ENCODE data around the gene C17orf114.

C17orf114 gene

DNA sequence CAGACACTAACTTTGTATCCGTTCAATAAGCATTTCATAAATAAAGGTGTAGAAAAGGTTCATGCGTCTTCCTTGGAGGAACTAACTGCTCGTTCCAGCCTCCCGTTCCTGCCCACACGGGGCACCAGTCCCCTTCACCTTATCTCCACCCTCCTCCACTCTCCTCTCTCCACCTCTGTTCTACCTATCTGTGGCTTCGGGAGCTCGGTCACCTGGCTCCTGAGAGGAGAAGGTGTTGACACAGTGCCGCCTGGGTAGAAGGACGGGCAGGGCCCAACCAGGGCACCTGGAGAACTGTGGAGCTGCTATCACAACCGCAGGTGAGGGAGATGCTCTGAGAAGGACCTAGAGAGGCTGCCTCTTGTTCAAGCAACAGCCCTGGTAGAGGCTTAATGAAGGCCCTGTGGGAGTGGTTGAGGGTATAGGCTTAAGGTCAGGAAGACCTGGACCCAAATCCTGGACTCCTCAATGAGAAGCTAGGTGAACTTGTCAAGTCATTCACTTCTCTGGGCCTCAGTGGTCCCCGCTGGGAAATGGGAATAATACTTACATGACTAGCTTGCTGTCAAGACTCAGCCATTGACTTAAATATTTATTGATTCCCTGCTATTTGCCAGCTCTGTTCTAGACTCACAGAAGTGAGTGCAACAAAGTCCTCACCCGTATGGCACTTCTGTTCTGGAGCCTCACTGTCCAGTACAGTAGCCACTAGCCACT, 21.4 kb upstream of the C17orf114 start:
- H3K4me3 ChIP-seq (ENCODE audit: low read depth, low read length): no peak overlapping the region

DNA sequence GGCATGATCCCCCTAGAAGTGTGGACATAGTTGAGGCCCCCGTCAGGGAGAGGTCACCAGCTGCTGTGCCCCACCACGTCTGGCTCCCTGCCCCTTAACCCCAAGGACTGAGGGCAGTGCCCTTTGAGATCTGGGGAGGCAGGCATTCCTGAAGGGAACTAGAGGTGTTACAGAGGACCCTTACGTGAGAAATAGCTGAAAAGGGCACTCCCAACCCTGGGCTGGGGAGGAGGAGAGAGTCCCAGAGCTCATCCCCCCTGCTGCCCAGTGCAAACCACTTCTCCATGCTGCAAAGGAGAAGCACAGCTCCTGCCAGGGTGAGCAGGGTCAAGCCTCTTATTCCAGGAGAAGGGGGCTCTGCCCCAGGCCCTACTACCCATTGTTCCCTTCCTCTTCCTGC, 20.7 kb upstream of the C17orf114 start:
- H3K4me3 ChIP-seq (ENCODE audit: low read depth, low read length): no peak overlapping the region

DNA sequence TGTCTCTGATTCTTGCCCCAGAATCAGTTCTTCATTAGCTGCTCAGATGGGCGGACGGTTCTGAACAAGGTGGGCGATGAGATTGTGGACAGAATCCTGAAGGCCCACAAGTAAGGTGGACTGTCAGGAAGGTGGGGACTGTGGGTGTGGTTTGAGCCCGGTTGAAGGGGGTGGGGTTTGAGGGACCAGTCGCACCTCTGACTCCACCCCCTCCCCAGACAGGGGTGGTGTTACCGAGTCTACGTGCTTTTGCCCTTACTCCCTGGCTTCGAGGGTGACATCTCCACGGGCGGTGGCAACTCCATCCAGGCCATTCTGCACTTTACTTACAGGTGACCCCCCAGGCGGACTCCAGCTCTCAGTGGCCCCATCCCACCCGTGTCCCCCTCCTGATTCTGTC, 16.1 kb upstream of the C17orf114 start:
- H3K4me3 ChIP-seq (ENCODE audit: low read depth, low read length): no peak overlapping the region

DNA sequence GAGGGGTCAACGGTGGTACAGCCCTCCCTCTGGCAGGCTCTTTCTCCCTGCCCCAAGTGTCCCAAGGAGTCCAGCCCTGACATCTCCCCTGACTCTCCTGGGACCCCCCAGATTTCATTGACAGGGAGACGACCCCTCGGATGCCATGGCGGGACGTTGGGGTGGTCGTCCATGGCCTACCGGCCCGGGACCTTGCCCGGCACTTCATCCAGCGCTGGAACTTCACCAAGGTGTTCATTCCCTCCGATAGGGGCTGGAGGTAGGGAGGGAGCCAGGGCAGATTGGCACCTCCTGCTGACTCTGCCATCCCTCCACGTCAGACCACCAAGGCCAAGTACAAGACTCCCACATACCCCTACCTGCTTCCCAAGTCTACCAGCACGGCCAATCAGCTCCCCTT, 14.7 kb upstream of the C17orf114 start:
- no peak overlapping the region for H3K4me3 ChIP-seq (ENCODE audit: low read depth, low read length)

DNA sequence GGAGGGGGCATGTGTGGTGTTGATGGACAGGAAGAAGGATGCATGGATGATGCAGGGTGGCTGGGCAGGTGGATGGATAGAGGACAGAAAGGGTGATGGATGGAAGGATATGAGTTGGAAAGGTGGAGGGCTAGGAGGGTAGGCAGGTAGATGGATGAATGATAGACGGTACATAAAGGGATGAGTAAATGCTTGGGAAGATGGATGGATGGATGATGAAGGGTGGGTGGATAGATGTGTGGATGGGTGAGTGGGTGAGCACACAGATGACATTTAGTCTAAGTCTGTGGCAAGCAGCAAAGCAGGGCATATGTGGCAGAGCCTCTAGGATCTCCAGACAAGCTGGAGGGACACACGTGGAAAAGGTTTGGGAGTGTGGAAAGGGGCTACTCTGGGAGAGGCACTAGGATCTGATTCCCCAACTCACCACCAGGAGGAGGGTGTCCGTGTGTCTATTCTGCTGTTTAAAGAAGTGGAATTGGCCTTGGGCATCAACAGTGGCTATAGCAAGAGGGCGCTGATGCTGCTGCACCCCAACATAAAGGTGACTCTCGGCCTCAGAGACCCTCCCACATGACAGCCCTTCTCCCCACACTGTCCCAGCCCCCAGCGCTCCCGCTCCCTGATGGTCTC, 13.0 kb upstream of the C17orf114 start:
- H3K4me3 ChIP-seq (ENCODE audit: low read depth, low read length): no peak overlapping the region

DNA sequence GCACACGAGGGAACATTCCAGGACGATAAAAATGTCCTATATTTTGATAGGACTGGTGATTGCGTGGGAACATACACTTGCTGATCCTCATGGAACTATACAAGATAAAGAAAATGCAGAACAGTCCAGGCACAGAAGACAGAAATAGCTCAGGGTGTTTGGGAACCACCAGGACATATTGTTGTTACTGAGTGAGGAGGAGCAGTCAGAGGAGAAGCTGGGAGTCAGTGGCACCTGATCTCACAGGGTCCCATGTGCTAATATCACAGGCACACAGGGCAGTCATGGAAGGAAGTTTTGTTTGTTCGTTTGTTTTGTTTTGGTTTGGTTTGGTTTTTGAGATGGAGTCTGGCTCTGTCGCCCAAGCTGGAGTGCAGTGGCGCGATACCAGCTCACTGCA, 10.6 kb upstream of the C17orf114 start:
- no peak overlapping the region for H3K4me3 ChIP-seq (ENCODE audit: low read depth, low read length)

DNA sequence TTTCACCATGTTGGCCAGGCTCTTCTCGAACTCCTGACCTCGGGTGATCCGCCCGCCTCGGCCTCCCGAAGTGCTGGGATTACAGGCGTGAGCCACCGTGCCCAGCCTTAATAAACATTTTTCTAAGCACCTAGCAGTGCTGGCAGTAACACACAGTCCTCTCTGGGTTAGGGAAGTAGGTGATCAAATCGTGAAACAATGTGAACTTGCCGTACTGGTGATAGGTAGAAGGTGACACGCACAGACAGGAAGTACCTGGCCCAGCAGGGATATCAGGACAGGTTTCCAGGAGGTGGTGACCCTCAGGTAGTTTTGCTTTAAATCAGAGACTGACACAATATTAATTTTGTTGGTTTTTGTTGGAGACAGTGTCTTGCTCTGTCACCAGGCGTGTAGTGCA, 9.3 kb upstream of the C17orf114 start:
- no peak overlapping the region for H3K4me3 ChIP-seq (ENCODE audit: low read depth, low read length)

DNA sequence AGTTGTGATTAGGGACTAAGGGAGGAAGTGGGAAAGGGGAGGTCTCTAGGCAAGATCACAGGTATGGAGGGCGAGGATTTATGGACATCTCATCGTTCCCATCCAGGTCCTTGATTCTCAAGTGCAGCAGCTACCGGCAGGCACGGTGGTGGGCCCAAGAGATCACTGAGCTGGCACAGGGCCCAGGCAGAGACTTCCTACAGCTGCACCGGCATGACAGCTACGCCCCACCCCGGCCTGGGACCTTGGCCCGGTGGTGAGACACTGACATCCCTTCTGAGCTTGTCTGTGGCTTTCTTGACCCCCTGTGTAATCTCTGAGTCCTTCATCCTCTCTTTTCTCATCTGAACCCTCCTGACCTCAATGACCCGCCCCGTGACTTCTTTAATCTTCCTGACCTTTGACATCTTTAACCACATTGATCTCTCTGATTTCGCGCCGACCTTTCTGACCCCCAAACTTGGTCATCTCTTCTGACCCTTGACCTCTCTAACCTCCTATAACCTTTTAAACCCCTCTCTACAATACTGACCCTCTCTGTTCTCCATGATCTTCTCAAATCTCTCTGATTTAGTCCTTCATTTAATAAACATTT, 8.7 kb upstream of the C17orf114 start:
- no peak overlapping the region for H3K4me3 ChIP-seq (ENCODE audit: low read depth, low read length)

DNA sequence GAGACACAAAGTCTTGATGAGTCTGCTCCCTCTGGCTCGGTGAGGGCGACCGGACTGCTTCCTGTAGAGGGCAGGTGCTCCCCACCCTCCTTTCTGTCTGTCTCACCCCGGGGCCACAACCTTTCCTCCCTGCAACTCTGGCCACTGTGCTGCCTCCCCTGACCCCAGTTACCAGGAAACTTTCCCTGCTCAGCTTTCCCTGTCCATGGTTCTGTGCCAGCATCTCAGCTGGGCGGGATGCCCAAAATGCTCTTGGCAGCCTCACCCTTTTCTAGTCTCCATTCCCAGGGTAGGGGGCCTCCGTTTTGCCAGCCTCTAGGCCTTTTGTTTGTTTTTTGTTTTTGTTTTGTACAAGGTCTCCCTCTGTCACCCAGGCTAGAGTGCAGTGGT, 6.2 kb upstream of the C17orf114 start:
- no peak overlapping the region for H3K4me3 ChIP-seq (ENCODE audit: low read depth, low read length)

DNA sequence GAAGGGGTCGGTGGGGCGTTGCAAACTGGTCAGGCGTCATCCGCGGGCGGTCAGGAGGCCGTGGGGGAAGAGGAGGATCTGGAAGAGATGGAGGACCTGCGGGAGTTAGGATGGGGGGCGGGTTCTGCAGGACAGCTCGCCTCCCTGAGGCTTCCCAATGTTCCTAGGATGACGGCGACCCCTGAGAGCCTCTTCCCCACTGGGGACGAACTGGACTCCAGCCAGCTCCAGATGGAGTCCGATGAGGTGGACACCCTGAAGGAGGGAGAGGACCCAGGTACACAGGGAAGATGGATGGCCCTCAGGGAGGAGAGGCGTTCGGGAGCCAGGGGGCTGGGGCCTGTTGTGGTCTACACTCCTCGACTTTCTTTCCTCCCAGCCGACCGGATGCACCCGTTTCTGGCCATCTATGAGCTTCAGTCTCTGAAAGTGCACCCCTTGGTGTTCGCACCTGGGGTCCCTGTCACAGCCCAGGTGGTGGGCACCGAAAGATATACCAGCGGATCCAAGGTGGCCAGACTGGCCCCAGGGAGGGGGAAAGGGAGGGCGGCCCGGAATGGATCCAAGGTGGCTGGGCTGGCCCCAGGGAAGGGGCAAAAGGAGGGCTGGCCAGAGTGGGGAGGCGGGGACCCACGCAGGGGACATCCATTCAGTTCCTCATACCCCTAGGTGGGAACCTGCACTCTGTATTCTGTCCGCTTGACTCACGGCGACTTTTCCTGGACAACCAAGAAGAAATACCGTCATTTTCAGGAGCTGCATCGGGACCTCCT, 5.7 kb upstream of the C17orf114 start:
- H3K4me3 ChIP-seq (ENCODE audit: low read depth, low read length): peak overlapping the region; percentile 54

DNA sequence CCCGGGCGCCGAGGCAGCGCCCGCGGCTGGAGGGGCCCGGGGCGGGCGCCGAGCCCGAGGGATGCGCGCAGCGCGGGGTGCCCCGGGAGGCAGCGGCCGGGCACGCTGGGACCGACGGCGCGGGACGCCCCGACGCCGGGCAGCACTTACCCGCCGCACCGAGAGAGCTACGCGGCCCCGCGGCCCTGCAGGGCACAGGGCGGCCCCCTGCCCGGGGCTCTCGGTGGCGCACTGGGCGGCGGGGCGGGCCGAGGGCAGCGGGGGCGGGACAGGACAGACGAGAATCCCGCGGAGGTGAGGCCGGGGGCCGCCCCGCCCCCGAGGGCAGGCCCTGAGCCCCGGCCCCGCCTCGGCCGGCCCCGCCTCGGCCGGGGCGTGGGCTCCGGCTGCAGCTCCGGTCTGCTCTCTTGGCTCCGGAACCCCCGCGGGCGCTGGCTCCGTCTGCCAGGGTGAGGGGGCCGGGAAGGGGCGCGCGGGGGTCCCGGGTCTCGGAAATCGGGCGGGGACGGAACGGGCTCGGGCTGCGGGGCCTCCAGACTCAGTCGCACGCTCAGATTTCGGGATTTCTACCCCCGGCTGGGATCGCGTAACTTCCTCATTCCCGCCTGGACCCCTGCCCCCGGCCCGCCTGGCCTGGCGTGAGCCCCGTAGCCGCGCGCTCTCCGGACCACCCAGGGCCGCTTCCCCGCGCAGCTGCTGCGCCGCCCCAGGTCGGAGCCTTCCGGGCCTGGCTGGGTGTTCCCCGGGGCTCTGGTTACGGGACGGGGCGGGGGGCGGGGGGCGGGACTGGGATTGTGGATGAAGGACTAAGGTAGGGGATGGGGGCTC, 4.9 kb upstream of the C17orf114 start, which contains the start of gene PLD2:
Gene PLD2, plus strand, starts transcription at position 376 of the 828 bp plus-strand sequence. CDS start 621 bp downstream, outside the sequence.
- peak within 1 kb of the TSS; percentile 72 for H3K4me3 ChIP-seq (ENCODE audit: low read depth, low read length)

DNA sequence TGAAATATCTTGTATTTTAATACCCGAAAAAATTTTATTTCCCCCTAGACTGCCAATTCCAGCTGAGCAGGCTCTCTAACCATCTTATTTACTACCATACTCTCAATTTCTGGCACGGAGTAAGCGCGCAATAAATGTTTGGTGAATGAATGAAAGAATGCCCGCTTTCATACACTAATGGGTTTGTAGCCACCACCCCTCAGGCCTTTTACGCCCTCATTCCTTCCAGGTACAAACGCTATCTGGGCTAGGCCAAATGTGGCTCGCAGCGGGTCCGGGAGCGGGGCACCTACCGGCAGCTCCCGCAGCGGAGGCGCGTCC, 4.3 kb upstream of the C17orf114 start:
- H3K4me3 ChIP-seq (ENCODE audit: low read depth, low read length): peak overlapping the region; percentile 72

DNA sequence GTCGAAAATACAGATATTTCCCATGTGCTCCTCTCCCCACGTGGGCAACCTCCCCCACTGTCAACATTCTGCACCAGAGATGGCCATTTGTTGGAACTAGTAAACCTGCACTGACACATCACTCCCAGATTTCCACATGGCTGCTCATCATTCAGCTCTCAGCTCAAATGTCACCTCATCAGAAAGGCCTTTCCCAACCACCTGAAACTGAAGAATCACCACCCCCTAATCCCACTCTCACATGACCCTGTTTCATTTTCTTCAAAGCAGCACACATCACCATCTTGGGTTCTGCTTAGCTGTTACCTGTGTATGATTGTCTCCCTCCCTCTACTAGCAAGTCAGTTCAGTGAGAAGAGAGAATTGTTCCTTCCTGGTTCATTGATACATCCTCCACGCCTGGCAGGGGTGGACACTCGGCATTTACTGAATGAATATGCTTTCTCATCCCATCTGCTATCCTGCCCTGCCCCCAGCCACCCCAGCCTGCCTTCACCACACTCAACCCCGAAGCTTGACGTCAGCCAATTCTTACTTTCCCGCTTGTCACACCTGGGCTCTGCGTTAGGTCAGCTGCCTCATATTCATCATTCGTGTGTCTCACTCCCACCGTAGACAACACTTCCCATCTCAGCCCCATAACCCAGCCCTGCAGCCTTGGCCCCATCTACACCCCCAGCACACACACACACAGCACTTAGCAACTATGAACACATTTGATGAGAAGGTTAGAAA, 1.5 kb downstream of the C17orf114 start:
- no peak overlapping the region for H3K4me3 ChIP-seq (ENCODE audit: low read depth, low read length)

DNA sequence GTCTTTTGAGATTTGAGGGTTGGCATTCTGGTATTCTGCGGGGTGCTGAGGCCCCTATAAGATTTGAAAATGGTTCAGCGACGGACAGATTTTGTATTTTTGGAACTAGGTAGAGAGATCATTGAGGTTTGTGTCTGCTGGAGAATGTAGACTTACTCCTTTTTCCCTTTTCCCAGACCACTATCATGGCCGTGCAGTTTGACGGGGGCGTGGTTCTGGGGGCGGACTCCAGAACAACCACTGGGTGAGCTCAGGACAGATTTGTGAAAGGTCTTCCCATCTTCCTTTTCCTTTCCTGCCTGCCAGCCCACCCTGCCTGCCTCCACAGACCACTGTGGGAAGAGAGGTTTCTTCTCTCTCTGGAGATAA, 5.6 kb downstream of the C17orf114 start:
- peak overlapping the region; percentile 100 for H3K4me3 ChIP-seq (ENCODE audit: low read depth, low read length)

DNA sequence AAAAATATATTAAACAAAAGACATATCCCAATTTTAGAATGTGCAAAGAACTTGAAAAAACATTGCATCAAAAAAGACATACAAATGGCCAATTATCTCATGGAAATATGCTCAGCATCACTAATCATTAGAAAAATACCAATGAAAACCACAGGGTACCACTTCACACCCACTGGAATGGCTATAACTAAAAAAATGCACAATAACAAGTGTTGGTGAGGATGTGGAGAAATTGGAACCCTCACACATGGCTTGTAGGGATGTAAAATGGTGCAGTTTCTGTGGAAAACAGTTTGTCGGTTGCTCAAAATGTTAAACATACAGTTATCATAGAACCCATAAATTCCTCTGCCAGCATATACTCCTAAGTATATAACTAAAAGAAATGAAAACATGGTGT, 7.0 kb downstream of the C17orf114 start:
- H3K4me3 ChIP-seq (ENCODE audit: low read depth, low read length): no peak overlapping the region

DNA sequence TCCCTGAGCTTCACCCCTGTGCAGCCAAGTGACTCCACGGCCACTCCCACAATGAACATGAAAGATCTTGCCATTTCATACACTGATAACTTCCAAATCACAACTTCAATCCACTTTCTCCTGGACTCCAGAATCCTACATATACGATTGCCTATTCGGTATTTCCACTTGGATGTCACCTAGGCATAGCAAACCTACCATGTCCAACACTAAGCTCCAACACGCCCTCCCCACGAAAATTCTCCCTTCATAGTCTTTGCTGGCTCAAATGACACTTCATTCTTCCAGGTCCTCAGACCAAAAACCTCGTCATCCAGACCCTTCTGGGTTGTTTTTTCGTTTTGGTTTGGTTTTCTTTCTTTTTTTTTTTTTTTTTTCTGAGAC, 11.4 kb downstream of the C17orf114 start:
- H3K4me3 ChIP-seq (ENCODE audit: low read depth, low read length): peak overlapping the region; percentile 69

DNA sequence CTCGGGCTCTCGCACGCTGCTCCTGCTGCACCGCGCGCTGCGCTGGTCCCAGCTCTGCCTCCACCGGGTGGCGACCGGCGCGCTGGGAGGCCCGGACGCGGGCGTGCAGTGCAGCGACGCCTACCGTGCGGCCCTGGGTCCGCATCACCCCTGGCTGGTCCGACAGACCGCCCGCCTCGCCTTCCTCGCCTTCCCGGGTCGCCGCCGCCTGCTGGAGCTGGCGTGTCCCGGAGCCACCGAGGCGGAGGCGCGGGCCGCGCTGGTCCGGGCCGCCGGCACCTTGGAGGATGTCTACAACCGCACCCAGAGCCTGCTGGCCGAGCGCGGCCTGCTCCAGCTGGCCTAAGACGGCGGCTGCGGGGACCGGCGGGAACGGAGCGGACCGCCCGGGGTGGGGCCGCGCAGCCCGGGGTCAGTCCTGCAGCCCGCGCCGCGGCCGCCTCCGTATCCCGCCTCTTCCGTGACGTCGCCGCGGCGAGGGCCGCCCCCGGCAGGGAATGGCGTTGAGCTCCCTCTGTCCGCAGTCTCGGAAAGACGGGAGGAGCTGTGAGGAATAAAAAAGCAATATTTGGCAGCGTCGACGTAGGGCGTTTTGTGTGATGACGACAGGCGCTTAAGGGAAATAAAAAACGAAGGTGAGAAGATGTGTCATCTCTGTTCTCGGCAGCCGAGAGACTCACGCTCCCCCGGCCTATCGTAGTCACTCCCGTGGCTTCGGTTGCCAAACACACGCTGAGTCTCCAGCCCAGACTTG, 12.0 kb downstream of the C17orf114 start:
- H3K4me3 ChIP-seq (ENCODE audit: low read depth, low read length): peak overlapping the region; percentile 69

DNA sequence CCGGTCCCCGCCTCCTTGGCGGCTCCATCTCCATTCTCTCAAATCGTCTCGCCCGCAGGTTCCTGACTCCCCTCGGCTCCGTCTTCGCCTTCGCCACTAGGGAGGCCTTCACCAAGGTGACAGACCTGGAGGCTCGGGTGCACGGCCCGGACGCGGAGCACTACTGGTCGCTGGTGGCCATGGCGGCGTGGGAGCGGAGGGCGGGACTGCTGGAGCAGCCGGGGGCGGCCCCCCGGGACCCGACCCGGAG, 12.5 kb downstream of the C17orf114 start:
- peak overlapping the region; percentile 69 for H3K4me3 ChIP-seq (ENCODE audit: low read depth, low read length)

DNA sequence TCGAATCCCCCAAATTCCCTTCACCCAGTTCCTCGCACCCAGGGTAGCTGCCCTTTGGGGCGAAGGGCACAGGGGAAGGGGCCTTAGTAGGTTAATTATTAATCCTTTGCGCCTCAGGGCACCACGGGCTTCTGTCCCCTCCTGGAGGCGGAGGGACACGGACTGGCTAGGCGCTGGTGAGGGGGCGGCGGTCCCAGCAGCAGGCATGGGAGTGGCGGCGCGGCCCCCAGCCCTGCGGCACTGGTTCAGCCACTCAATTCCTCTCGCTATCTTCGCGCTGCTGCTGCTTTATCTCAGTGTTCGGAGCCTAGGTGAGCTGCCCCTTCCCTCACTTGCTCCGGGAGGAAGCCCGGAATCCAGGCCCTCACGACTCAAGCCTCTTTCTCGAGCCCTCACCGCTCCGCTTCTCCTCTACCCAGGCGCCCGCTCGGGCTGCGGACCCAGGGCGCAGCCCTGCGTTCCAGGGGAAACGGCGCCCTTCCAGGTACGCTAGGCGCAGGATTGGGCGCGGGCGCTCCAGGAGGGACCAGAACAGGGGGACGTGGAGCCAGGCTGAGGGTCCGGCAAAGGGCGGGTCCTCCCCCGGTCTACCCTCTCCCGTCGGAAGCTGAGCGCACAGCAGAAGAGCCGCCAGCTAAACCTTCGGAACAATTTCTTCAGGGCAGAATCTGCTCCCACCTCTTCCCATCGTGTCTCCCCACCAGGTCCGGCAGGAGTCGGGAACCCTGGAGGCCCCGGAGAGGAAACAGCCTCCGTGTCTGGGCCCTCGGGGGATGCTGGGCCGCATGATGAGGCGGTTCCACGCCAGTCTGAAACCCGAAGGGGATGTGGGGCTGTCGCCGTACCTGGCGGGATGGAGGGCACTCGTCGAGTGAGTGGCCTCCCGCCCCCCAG, 13.1 kb downstream of the C17orf114 start, which contains the start of gene GLTPD2:
Gene GLTPD2, plus strand, starts transcription at position 158 of the 894 bp plus-strand sequence. Its CDS starts 48 bp downstream, at position 206.
- H3K4me3 ChIP-seq (ENCODE audit: low read depth, low read length): peak within 1 kb of the TSS; percentile 69
